Activated CD4-positive, alpha-beta T cell treated with anti-CD3 and anti-CD28 coated beads, Interleukin-10, Interleukin-2, amounts not matched to agents 100 ng/mL and 50 ng/mL, durations not matched to agents 16 hours and 8 hours (primary cell): Measurements from ENCODE around the gene PRKCB.
"Not testable (repeated sequence)": the region's sequence is repeated elsewhere in the genome, so short reads cannot be mapped to it uniquely, and the experiment has no call there.

Experiments
- DNase-seq: peaks from one replicate; pipeline ENCODE4 v3.0.0-alpha.2; 2020

Gene PRKCB

GRCh38 chr16:23905027-23905426 lies 69.2 kb downstream of the PRKCB start:
- DNase-seq = no peak

DNA sequence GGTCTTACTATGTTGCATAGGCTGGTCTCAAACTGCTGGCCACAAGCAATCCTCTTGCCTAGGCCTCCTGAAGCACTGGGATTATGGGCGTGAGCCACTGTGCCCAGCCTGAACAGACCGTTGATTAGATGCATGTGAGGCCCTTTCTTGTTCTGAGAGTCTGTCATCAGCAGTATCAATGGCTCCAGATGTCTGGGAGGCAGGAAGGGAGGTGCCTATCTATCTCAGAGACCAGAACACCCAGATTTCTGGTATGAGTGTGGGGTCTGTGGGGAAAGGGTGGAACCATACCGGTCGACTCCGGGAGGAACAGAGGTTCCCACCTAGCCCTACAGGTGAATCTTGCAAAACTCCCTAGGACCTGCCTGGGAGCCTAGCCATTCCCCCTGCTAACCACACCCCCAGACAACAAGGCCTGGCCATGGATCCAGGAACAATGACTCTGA lies 71.7 kb downstream of the PRKCB start:
- DNase-seq = no peak

GRCh38 chr16:23907903-23908302 lies 72.1 kb downstream of the PRKCB start:
- no peak for DNase-seq

DNA sequence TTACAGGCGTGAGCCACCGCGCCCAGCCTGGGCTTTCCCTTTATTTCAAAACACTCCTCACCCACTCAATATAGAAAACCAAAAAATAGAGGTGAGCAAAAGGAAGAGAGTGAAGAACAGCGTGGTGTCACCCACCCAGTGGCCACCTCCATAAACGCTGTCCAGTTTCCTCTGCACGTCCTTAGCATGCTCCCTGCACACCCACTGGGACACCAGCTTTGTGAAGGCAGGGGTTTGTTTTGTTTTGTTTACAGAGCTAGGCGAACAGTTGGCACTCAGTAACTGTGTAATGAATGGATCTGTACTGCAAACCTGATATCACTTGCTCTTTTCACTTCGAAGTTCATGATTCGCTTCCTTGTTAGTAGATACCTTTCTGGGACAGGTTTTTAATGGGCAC lies 73.0 kb downstream of the PRKCB start:
- no peak for DNase-seq

DNA sequence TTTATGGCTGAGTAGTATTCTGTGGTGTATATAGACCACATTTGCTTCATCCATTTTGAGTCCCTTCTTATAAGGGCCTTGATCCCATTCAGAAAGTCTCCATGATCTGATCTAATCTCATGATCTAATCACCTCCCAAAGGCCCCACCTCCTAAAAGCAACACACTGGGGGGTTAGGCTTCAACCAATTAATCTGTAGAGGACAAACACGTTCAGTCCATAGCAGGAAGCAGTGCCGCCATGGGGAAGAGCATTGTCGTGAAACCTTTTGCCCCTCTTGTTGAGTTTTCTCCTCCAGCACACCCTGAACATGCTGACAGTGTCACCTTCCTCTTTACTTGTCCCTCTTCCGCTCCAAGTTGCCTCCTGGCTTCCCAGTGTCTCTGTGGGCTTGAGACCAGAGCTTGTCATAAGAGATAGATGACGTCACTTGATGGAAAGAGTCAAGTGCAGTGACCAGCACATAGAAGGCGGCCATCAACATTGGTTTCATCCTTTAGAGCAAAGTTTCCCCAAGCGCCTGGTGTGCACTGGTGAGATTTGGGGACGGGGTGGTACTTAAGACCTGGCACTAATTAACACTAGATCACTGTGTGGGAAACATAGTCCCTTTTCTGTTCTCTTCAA lies 74.1 kb downstream of the PRKCB start:
- DNase-seq = no peak

GRCh38 chr16:23914946-23915530 lies 79.3 kb downstream of the PRKCB start:
- no peak for DNase-seq

GRCh38 chr16:23916552-23916951 lies 80.8 kb downstream of the PRKCB start:
- not testable (repeated sequence) for DNase-seq

DNA sequence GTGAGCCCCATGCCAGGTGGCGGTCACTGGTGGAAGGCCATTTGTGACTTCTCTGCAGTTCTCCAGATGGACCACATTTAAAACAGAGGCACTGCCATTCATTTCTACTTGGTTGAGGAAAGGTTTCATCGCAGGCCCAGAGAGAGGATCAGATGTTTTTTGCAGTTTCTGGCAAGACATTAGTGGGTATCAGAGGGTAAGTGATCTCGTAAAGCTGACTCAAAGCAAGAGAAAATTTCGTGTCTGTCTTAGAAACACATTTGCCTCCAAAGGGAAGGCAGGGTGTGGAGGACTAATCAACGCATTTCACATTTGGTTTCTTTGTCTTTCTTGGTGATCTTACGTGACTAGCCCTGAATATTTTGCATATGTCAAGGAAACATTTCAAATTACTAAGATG lies 81.8 kb downstream of the PRKCB start:
- peak; percentile 81 for DNase-seq

DNA sequence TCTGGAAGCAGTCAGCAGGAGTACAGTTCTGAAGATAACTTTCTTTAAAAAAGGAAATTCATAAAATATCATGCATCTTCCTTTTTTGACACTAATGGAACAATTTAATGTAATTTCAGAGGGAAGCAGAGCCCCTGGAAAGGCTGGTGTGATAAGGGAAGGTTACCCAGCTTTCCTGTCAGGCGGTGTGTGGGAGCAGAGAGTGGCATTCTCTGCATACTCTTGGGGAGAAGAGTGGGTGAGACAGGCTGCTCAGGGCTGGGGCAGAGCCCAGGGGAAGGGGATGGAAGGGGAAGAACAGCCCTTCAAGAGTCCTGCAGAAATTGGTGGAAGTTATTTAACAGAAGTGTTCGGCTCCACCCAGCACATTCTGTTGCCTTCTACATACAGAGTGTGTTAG lies 84.7 kb downstream of the PRKCB start:
- DNase-seq = no peak

DNA sequence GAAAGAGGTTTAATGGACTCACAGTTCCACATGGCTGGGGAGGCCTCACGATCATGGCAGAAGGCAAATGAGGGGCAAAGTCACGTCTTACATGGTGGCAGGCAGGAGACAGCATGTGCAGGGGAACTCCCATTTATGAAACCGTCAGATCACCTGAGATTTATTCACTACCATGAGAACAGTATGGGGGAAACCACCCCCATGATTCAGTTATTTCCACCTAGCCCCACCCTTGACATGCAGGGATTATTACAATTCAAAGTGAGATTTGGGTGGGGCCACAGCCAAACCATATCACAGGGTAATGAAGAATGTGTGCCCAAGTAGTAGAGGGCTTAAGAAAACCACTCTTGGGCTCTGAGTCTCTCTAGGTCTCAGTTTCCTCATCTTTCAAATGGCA lies 85.1 kb downstream of the PRKCB start:
- DNase-seq = peak; percentile 46

GRCh38 chr16:23922406-23922805 lies 86.6 kb downstream of the PRKCB start:
- DNase-seq = peak; percentile 52

GRCh38 chr16:23924128-23924527 lies 88.3 kb downstream of the PRKCB start:
- peak; percentile 60 for DNase-seq

- DNase-seq = no peak
Observed at GRCh38 chr16:23927796-23928195, 92.0 kb downstream of the PRKCB start.

GRCh38 chr16:23929237-23929636 lies 93.5 kb downstream of the PRKCB start:
- DNase-seq = no peak

- DNase-seq = no peak
Observed at GRCh38 chr16:23929856-23930255, 94.1 kb downstream of the PRKCB start.

- DNase-seq = no peak
Observed at GRCh38 chr16:23930791-23931190, 95.0 kb downstream of the PRKCB start.

- DNase-seq = no peak
Observed at GRCh38 chr16:23931199-23931598, 95.4 kb downstream of the PRKCB start.

DNA sequence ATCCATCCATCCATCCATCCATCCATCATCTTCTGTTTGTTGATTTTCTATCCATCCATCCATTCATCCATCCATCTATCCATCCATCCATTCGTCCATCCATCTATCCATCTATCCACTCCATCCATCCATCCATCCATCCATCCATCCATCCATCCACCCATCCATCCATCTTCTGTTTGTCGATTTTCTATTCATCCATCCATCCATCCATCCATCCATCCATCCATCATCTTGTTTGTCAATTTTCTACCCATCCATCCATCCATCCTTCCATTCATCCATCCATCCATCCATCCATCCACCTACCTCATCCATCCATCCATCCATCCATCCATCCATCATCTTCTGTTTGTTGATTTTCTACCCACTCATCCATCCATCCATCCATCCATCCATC lies 97.9 kb downstream of the PRKCB start:
- not testable (repeated sequence) for DNase-seq

DNA sequence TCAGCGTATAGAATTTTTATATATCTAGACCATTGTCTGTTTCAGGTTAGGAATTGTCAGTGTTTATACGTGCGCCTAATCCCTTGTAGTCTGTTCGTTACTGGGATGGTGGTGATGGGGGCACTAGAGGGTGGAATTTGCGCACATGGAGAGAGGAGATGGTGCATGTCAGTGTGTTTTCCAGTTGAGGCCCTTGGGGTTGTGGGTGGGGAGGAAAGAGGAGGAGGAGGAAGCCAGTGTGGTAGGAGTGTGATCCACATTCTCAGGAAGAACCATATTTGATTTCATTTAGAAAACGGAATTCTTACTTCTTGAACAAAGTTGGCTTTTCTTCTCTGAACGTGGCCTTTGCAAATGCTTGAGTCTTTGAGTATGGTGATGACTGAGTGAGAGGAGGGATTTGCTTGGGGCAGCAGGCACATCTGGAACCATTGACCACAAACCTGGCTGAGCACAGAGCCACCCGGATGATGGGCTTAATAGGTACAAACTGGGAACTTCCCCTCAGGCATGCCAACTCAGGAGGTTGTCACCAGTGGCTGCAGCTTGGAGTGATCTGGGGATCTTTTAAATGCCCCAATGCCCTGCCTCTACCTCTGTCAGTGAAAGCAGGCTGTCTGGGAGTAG lies 98.9 kb downstream of the PRKCB start:
- DNase-seq = no peak

GRCh38 chr16:23940111-23940510 lies 104.3 kb downstream of the PRKCB start:
- no peak for DNase-seq

DNA sequence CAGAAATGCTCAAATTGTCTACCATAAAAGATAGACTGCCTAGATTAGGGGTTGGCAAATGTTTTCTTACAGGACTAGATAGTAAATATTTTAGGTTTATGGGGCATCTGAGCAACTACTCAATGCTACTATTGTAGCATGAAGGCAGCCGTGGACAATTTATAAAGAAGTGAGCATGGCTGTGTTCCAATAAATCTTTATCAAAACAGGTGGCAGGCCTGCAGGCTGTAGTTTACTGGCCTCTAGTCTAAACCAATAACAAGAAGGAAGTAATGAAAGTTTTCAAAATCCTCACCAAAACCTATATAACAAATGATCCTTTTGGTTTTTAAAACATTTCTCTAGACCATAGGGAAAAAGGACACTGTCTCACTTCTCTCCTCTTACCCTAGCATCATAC lies 105.2 kb downstream of the PRKCB start:
- DNase-seq = no peak

DNA sequence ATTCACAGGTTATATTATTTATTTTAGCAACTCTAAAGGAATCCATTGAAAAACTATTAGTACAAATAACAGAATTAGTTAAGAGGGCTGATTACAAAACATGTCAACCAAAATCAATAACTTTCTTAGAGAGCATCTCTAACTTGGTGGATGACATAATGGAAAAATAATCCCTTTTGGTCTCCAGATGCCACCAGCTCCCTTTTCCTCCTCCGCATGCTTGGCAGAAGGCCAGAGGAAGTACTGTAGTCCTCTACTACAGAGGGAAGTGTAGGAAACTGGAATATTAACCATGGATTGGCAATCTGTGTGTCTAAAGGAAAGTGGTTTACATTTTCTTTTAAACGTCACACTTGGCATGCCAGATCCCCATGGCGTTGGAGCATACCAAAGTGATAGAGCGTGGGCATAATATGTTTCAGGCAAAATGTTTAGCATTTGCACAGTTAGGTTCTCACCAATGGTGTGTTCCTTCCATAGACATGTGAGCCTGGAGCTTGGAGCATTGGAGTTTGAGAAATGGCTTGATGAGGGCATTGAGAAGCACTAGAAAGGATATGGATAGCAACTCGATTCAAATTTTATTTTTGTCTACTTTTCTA lies 106.3 kb downstream of the PRKCB start:
- no peak for DNase-seq

DNA sequence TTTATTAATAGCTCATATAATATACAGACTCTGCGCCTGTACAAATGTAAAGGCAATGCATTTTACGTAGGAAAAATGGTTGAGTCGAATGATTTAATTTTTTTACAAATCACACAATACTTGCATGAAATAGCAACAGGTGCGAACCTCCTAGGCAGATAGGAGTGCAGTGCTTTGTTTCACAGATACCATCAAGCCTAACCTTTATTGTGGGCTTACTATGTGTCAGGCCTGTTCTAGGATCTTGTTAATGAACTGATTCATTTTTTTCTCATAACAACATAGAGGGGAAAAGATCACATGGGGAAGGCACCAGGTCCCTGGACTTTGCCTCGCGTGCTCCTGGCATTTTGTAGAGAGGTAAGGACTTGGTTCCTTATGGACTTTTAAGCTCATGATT lies 107.8 kb downstream of the PRKCB start:
- DNase-seq = no peak

- no peak for DNase-seq
Observed at GRCh38 chr16:23944381-23944780, 108.6 kb downstream of the PRKCB start.
